Measurements from ENCODE around the gene CAND2. TPM values are rescaled to one million over a fixed set of nuclear protein-coding genes. Genes with fewer than 3 reads are reported as not detected.
"Not testable (repeated sequence)": the region's sequence is repeated elsewhere in the genome, so short reads cannot be mapped to it uniquely, and the experiment has no call there.

The CAND2 gene
- total RNA-seq, 1 donor from 2014 or later, result 11.3 TPM

- peak; percentile 64 for TF ChIP-seq CTCF (IDR thresholded peaks at IDR 0.05)
- Mint-ChIP-seq H3K27ac (ENCODE audit: unreplicated experiment) (no peak overlapping the region), H3K27me3 (ENCODE audit: low read depth) (peaks cover 3% of the 10 kb centered on the region), H3K36me3 (ENCODE audit: low read depth) (no peaks in the 10 kb centered on the region), H3K4me3 (ENCODE audit: unreplicated experiment) (peak overlapping the region; percentile 40), H3K4me1 (ENCODE audit: low read depth) (no peaks in the 10 kb centered on the region), H3K9me3 (ENCODE audit: low read depth) (no peaks in the 10 kb centered on the region)
- no peak for DNase-seq (ENCODE audit: low spot score)
Observed at GRCh38 chr3:12875857-12876836, 79.7 kb downstream of the CAND2 start.

DNA sequence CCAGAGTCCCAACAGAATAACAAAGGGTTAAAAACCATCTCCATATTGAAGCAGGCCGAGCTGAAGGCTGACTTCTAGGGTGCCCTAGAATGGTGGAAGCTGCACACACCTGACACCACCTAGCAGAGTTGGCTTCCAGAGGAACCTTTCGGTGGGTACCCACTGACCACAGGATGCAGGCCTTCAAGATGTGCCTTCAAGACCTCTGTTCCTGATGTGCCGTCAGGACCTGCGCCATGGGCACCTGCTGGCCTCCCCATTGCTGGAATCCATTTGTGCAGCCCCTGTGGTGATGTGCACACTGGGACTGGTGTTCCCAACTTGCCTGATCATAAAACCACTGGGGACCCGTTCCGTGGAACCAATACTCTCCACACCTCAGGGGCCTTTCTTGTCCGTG is 80.6 kb downstream of the CAND2 start:
- Mint-ChIP-seq H3K27me3 (ENCODE audit: low read depth) (peaks cover 3% of the 10 kb centered on the region), H3K4me1 (ENCODE audit: low read depth) (no peaks in the 10 kb centered on the region), H3K9me3 (ENCODE audit: low read depth) (no peaks in the 10 kb centered on the region), H3K4me3 (ENCODE audit: unreplicated experiment) (no peak overlapping the region), H3K27ac (ENCODE audit: unreplicated experiment) (no peak overlapping the region), H3K36me3 (ENCODE audit: low read depth) (no peaks in the 10 kb centered on the region)
- no peak for DNase-seq (ENCODE audit: low spot score)
- no peak for TF ChIP-seq CTCF (IDR thresholded peaks at IDR 0.05)

- H3K27ac Mint-ChIP-seq (ENCODE audit: unreplicated experiment), result no peak overlapping the region
Observed at GRCh38 chr3:12878141-12878574, 81.7 kb downstream of the CAND2 start.

GRCh38 chr3:12878758-12879157 is 82.3 kb downstream of the CAND2 start:
- not testable (repeated sequence) for H3K36me3 Mint-ChIP-seq (ENCODE audit: low read depth); H3K4me1 Mint-ChIP-seq (ENCODE audit: low read depth); H3K27ac Mint-ChIP-seq (ENCODE audit: unreplicated experiment); DNase-seq (ENCODE audit: low spot score); H3K4me3 Mint-ChIP-seq (ENCODE audit: unreplicated experiment); H3K27me3 Mint-ChIP-seq (ENCODE audit: low read depth); H3K9me3 Mint-ChIP-seq (ENCODE audit: low read depth)

More at GRCh38 chr3:12878141-12878574, 81.7 kb downstream of the CAND2 start:
- DNase-seq (ENCODE audit: low spot score), result no peak
- Mint-ChIP-seq H3K36me3 (ENCODE audit: low read depth) (no peaks in the 10 kb centered on the region), H3K4me1 (ENCODE audit: low read depth) (no peaks in the 10 kb centered on the region), H3K4me3 (ENCODE audit: unreplicated experiment) (no peak overlapping the region), H3K9me3 (ENCODE audit: low read depth) (no peaks in the 10 kb centered on the region), H3K27me3 (ENCODE audit: low read depth) (peaks cover 3% of the 10 kb centered on the region)
- no peak for TF ChIP-seq CTCF (IDR thresholded peaks at IDR 0.05)

GRCh38 chr3:12879191-12879815 is 82.8 kb downstream of the CAND2 start:
- H3K36me3 Mint-ChIP-seq (ENCODE audit: low read depth), result no peaks in the 10 kb centered on the region
- no peak for DNase-seq (ENCODE audit: low spot score)
- H3K4me1 Mint-ChIP-seq (ENCODE audit: low read depth), result no peaks in the 10 kb centered on the region
- no peaks in the 10 kb centered on the region for H3K9me3 Mint-ChIP-seq (ENCODE audit: low read depth)
- no peak overlapping the region for H3K27ac Mint-ChIP-seq (ENCODE audit: unreplicated experiment)
- H3K27me3 Mint-ChIP-seq (ENCODE audit: low read depth), result peaks cover 3% of the 10 kb centered on the region
- TF ChIP-seq CTCF (IDR thresholded peaks at IDR 0.05), result no peak
- no peak overlapping the region for H3K4me3 Mint-ChIP-seq (ENCODE audit: unreplicated experiment)

DNA sequence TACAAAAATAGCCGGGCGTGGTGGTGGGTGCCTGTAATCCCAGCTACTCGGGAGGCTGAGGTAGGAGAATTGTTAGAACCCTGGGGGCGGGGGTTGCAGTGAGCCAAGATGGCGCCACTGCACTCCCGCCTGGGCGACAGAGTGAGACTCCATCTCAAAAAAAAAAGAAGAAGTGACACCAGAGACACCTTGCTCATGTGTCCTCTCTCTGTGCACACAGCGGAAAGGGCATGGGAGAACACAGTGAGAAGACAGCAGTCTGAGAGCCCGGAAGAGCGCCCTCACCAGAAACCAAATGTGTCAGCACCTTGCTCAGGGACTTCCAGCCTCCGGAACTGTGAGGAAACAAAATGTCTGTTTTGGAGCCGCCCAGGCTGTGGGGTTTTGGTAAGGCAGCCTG is 85.4 kb downstream of the CAND2 start:
- H3K36me3 Mint-ChIP-seq (ENCODE audit: low read depth); H3K27ac Mint-ChIP-seq (ENCODE audit: unreplicated experiment); DNase-seq (ENCODE audit: low spot score); H3K9me3 Mint-ChIP-seq (ENCODE audit: low read depth); H3K4me1 Mint-ChIP-seq (ENCODE audit: low read depth); H3K27me3 Mint-ChIP-seq (ENCODE audit: low read depth); H3K4me3 Mint-ChIP-seq (ENCODE audit: unreplicated experiment): not testable (repeated sequence)

All from chondrocyte (in vitro differentiated cells).